Transverse colon (tissue), 3 donors: ENCODE measurements around the gene RNF5.

Experiments
- CTCF ChIP-seq, 5 experiments: fragments of 200-600 bp in 3 of 5; fragments of 450-650 bp in 2 of 5; sonication (generic) in 3 of 5; IDR thresholded peaks; 1 replicate in 2 of 5; 2 replicates in 3 of 5; pipeline ENCODE4 v1.5.1; 2016 to 2017; ENCODE audit warnings: antibody characterized with exemption in 5 of 5, inconsistent platforms in 3 of 5, mild to moderate bottlenecking in 2 of 5, moderate library complexity in 1 of 5
- EP300 ChIP-seq: sonication (generic); formaldehyde crosslinking; IDR thresholded peaks from one replicate; pipeline ENCODE4 v1.6.1; 2017; ENCODE audit warnings: antibody characterized with exemption, low read depth
- POLR2A ChIP-seq: fragments of 450-650 bp; IDR thresholded peaks from one replicate; pipeline ENCODE4 v1.6.1; 2016; ENCODE audit warnings: antibody characterized with exemption, mild to moderate bottlenecking, moderate library complexity

GRCh38 chr6:32208996-32209395 is 30.8 kb downstream of the RNF5 start:
- TF ChIP-seq POLR2A: no peak
- no peak for TF ChIP-seq CTCF (IDR thresholded peaks at IDR 0.05)
- no peak for TF ChIP-seq EP300
